BE2C (cell line): ENCODE data around the gene NT5DC1.

Source experiments
- DNase-seq: peaks from one replicate; pipeline ENCODE4 v3.0.0-alpha.2; 2020
- H3K27me3 ChIP-seq: fragments of 250-450 bp; sonication (Bioruptor Pico); 2 replicates; pipeline ENCODE4 v1.5.1; 2020; ENCODE audit warnings: mild to moderate bottlenecking
- H3K36me3 ChIP-seq: fragments of 250-450 bp; sonication (Bioruptor Pico); 2 replicates; pipeline ENCODE4 v1.5.1; 2020; ENCODE audit warnings: mild to moderate bottlenecking
- H3K4me1 ChIP-seq: fragments of 250-450 bp; sonication (Bioruptor Pico); 2 replicates; pipeline ENCODE4 v1.5.1; 2020
- H3K4me3 ChIP-seq: 2 replicates; pipeline ENCODE4 v1.5.1; 2011; ENCODE audit warnings: low read depth, low read length
- H3K9me3 ChIP-seq: fragments of 250-450 bp; sonication (Bioruptor Pico); 2 replicates; pipeline ENCODE4 v1.5.1; 2020
- TF ChIP-seq, protein P1 (sequence below): IDR thresholded peaks from 2 replicates; pipeline ENCODE4 v1.5.1; 2012; ENCODE audit warnings: mild to moderate bottlenecking, low read depth, low read length

The NT5DC1 gene

DNA sequence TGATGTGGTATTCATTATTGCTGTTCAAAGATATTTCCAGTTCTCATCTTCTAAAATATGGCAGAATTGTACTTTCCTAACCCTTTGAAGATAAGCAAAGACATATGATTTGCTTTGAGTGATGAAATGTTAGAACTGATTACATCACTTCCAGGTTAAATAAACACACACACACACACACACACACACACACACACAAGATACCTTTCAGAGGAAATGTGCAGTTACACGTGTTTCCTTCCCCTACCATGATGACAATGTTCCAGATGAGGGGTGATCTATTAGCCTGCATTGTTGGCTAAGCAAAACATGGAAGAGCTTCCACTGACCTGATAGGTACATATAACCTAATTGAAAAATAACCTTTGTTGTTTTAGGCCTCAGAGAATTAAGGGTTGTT lies 28.3 kb upstream of the NT5DC1 start:
- Histone ChIP-seq H3K9me3 (no peaks in the 10 kb centered on the region; the same call in 1 of the 2 replicates), H3K36me3 (no peaks in the 10 kb centered on the region), H3K27me3 (no peaks in the 10 kb centered on the region), H3K4me1 (0 out of 2 replicates have a peak, but pooled peaks cover 3% of the 10 kb centered on the region), H3K4me3 (no peak overlapping the region)
- no peak for DNase-seq
- TF ChIP-seq, protein P1, sequence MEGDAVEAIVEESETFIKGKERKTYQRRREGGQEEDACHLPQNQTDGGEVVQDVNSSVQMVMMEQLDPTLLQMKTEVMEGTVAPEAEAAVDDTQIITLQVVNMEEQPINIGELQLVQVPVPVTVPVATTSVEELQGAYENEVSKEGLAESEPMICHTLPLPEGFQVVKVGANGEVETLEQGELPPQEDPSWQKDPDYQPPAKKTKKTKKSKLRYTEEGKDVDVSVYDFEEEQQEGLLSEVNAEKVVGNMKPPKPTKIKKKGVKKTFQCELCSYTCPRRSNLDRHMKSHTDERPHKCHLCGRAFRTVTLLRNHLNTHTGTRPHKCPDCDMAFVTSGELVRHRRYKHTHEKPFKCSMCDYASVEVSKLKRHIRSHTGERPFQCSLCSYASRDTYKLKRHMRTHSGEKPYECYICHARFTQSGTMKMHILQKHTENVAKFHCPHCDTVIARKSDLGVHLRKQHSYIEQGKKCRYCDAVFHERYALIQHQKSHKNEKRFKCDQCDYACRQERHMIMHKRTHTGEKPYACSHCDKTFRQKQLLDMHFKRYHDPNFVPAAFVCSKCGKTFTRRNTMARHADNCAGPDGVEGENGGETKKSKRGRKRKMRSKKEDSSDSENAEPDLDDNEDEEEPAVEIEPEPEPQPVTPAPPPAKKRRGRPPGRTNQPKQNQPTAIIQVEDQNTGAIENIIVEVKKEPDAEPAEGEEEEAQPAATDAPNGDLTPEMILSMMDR = no peak

DNA sequence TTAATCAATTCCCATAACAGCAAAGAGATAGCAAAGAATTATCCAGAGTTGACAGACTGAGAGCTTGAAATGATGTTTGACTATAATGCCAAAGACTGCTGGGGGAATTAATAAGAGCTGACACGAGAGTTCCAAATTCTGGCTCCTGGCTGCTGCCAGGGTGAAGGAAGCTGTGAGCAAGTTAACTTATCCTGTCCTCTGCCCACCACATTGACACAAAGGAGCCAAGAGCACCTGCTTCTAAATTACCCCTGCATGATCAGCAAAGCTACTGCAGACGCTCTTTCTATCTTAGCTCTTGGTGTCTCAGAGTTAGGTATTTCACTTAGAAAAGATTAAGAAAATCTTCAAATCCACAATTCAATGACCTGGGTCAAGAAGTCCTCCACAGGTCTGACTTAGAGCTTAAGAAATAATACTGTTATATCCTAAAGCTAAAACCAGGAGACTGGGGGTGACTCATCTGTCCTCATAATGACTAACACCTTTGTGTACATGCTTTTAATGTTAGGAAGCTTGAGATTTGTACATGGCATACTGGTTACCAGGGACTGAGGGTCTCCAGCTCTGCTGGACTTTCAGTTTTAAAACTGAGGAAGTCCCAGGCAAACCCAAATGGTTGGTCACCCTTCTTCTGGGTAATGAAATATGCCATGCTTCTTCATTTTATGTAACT lies 26.8 kb upstream of the NT5DC1 start:
- H3K36me3 ChIP-seq = no peaks in the 10 kb centered on the region
- 0 out of 2 replicates have a peak, but pooled peaks cover 3% of the 10 kb centered on the region for H3K4me1 ChIP-seq
- H3K4me3 ChIP-seq = no peak overlapping the region
- TF ChIP-seq, protein P1 = no peak
- no peaks in the 10 kb centered on the region for H3K27me3 ChIP-seq
- no peak for DNase-seq
- H3K9me3 ChIP-seq = no peaks in the 10 kb centered on the region; the same call in 1 of the 2 replicates

DNA sequence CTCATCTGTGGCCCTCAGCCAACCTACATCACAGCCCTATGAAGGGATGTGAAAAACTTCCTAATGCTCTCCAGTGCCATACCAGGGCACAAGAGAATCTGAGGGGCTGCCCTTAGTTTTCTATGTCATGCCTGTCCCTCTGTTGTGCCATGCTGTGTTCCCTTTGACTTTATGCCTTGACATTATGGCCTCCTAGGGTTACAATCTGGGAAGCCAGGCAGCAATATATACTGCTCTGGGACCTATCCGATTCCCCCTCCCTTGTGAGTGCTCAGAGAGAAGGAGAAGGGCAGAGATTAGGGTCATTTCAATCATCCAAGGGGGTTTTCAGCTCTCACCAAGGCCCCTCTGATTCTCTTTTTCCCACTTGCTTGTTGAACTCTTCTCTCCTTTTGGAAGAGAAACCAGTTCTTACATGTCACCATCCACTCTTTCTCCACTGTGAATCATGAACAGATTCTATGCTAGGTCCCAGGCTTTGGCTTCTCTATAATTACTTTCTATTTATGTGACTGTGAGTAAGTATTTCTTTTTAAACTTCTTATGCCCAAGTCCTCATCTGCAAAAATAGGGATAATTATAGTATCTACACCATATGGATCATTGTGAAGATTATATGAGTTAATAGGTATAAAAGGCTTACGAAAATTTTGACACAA lies 25.8 kb upstream of the NT5DC1 start:
- no peaks in the 10 kb centered on the region for H3K27me3 ChIP-seq
- DNase-seq = no peak
- H3K4me3 ChIP-seq = no peak overlapping the region
- no peaks in the 10 kb centered on the region for H3K4me1 ChIP-seq
- H3K9me3 ChIP-seq = no peaks in the 10 kb centered on the region; the same call in 1 of the 2 replicates
- no peaks in the 10 kb centered on the region for H3K36me3 ChIP-seq
- TF ChIP-seq, protein P1 = no peak

DNA sequence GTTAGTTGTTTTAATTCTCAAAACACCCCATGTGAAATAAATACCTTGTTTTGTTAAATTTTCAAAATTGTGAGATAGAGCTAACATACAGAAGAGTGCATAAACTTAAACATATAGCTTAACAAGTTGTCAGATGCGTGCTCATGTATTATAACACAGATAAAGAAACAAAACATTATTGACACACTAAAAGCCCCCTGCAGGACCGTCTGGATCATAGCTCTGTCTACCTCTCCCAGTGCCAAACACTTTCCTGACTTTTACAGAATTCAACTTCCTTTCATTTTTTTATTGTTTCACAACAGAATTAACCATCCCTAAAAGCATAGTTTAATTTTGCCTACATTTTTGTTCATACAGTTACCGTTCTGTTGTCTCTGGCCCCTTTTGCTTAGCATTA lies 22.1 kb upstream of the NT5DC1 start:
- no peaks in the 10 kb centered on the region for H3K27me3 ChIP-seq
- no peak for DNase-seq
- H3K36me3 ChIP-seq = no peaks in the 10 kb centered on the region
- TF ChIP-seq, protein P1 = peak; percentile 30; the same call in 1 of the 2 replicates
- no peaks in the 10 kb centered on the region; the same call in 1 of the 2 replicates for H3K9me3 ChIP-seq
- no peak overlapping the region for H3K4me3 ChIP-seq
- no peaks in the 10 kb centered on the region for H3K4me1 ChIP-seq

DNA sequence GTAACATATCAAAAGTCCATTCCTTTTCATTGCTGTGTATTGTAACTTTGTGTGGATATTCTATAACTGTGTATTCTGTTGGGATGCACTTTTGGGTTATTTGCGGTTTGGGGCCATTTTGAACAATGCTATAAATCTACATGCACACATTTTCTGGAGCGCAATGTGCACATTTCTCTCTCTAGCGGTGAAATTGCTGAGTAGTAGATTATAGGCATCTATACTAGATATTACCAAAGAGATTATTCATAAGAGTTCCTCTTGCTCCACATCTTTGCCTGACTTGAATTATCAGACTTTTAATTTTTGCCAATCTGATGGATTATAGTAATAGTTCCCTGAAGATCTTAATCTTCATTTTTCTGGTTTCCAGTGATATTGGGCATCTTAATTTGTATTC lies 21.7 kb upstream of the NT5DC1 start:
- no peak for DNase-seq
- no peaks in the 10 kb centered on the region; the same call in 1 of the 2 replicates for H3K9me3 ChIP-seq
- H3K4me1 ChIP-seq = no peaks in the 10 kb centered on the region
- no peaks in the 10 kb centered on the region for H3K36me3 ChIP-seq
- no peaks in the 10 kb centered on the region for H3K27me3 ChIP-seq
- TF ChIP-seq, protein P1 = no peak
- H3K4me3 ChIP-seq = no peak overlapping the region

DNA sequence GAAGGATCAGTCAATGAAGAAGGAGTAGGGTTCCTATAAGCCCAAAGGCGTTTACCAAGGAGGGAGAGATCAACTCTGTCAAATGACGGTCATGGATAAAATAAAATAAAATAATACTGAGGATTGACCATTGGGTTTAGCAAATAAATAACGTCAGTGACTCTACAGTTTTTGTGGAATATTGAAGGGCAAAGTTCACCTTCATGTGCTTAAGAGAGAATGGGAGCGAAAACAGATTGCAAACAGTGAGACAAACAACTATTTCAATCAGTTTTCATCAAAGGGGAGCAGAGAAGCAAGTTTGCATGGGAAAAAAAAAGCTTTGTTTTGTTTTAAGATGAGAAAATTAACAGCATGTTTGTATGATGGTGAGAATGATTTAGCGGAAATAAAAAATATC lies 17.6 kb upstream of the NT5DC1 start:
- H3K36me3 ChIP-seq = no peaks in the 10 kb centered on the region
- H3K4me1 ChIP-seq = no peaks in the 10 kb centered on the region
- no peaks in the 10 kb centered on the region for H3K27me3 ChIP-seq
- no peaks in the 10 kb centered on the region for H3K9me3 ChIP-seq
- no peak overlapping the region for H3K4me3 ChIP-seq
- TF ChIP-seq, protein P1 = no peak
- DNase-seq = no peak
